Spleen (tissue), 7 donors: ENCODE data around the gene GALNTL6.

Experiments
- CTCF ChIP-seq, 11 experiments: fragments of 200-600 bp in 7 of 11; fragments of 450-650 bp in 4 of 11; sonication (generic) in 4 of 11; IDR thresholded peaks in 8 of 11; conservative IDR thresholded peaks in 3 of 11; 1 replicate in 7 of 11; 2 replicates in 4 of 11; pipeline versions ENCODE4 v1.4.0 to v1.8.0; 2016 to 2021; ENCODE audit warnings: antibody characterized with exemption in 11 of 11, inconsistent platforms in 4 of 11, mild to moderate bottlenecking in 1 of 11
- POLR2AphosphoS5 ChIP-seq, 3 donors: sonication (generic); formaldehyde crosslinking; IDR thresholded peaks; one replicate each; pipeline ENCODE4 v1.5.1; 2017; ENCODE audit warnings: antibody characterized with exemption in 3 of 3
- donor health status: DM: no; HTN: no; CAD: no; lungs with moderate emphysema.
- donor health status: DM: no; HTN: no; CAD: no.
- donor health status: DM: no; HTN: no; CAD: no.

GRCh38 chr4:173024203-173024602 is 1211.0 kb downstream of the GALNTL6 start:
- TF ChIP-seq POLR2AphosphoS5 (IDR thresholded peaks at IDR 0.05) = no peak
- no peak for TF ChIP-seq CTCF (IDR thresholded peaks at IDR 0.05 in 8 of 11, conservative IDR thresholded peaks at IDR 0.05 in 3 of 11)
